ENCODE measurements around the gene MTTP.

GRCh38 chr4:99572527-99573240, 1.9 kb upstream of the MTTP start:
- TF ChIP-seq CTCF (conservative IDR thresholded peaks at IDR 0.05; ENCODE audit: low read length), result no peak
- no peak for TF ChIP-seq EZH2phosphoT487 (IDR thresholded peaks at IDR 0.05; ENCODE audit: borderline replicate concordance, low read depth, low read length)

All from OCI-LY7 (cell line).